Measurements from ENCODE around the gene OTC. TPM values are rescaled to one million over a fixed set of nuclear protein-coding genes. Genes with fewer than 3 reads are reported as not detected.

Gene OTC
- total RNA-seq, 1 donor from 2014 or later = not detected

Other genes with a start within 250 kb of the OTC start
- gene SRPX, start 131.7 kb upstream of the OTC start, total RNA-seq = 60.1 and 67.7 TPM in 2 replicates
- gene RPGR, start 25.1 kb upstream of the OTC start, total RNA-seq = 6.2 and 6.3 TPM in 2 replicates
- gene TSPAN7, start 208.9 kb downstream of the OTC start, total RNA-seq = 3.5 and 4.8 TPM in 2 replicates